T-helper 1 cell treated with Interleukin-12 subunit alpha and Interleukin-12 subunit beta and Interleukin-4 antibody, amounts not matched to agents 30 μg/mL and 1 μg/mL, for 36 hours (primary cell): Measurements from ENCODE around the gene CD180.
A peak's percentile ranks its signal among the peaks of the same experiment; 100 is the strongest.

Experiments used
- H3K27ac Mint-ChIP-seq: one replicate; pipeline ENCODE4 v1.8.0; 2021; ENCODE audit warnings: mild to moderate bottlenecking, mixed read lengths
- H3K27me3 Mint-ChIP-seq: one replicate; pipeline ENCODE4 v1.8.0; 2021; ENCODE audit warnings: low read depth, mixed read lengths
- H3K36me3 Mint-ChIP-seq: one replicate; pipeline ENCODE4 v1.8.0; 2021; ENCODE audit warnings: low read depth, mixed read lengths
- H3K4me1 Mint-ChIP-seq: one replicate; pipeline ENCODE4 v1.8.0; 2021; ENCODE audit warnings: low read depth, mixed read lengths
- H3K4me3 Mint-ChIP-seq: one replicate; pipeline ENCODE4 v1.8.0; 2021; ENCODE audit warnings: mild to moderate bottlenecking, moderate library complexity, mixed read lengths
- H3K9me3 Mint-ChIP-seq: one replicate; pipeline ENCODE4 v1.8.0; 2021; ENCODE audit warnings: mixed read lengths

Gene CD180

GRCh38 chr5:67203701-67204074, 7.1 kb upstream of the CD180 start:
- Mint-ChIP-seq H3K9me3 (peaks cover 24% of the 10 kb centered on the region), H3K4me3 (peak overlapping the region; percentile 70)

GRCh38 chr5:67202828-67203227, 6.2 kb upstream of the CD180 start:
- Mint-ChIP-seq H3K4me3 (no peak overlapping the region), H3K9me3 (peaks cover 32% of the 10 kb centered on the region), H3K4me1 (peaks cover 85% of the 10 kb centered on the region), H3K27ac (peak overlapping the region; percentile 84), H3K27me3 (no peaks in the 10 kb centered on the region), H3K36me3 (peaks cover 24% of the 10 kb centered on the region)

More at GRCh38 chr5:67203701-67204074, 7.1 kb upstream of the CD180 start:
- H3K27ac Mint-ChIP-seq, result peak overlapping the region; percentile 97
- H3K36me3 Mint-ChIP-seq, result peaks cover 20% of the 10 kb centered on the region
- no peaks in the 10 kb centered on the region for H3K27me3 Mint-ChIP-seq
- peaks cover 83% of the 10 kb centered on the region for H3K4me1 Mint-ChIP-seq

GRCh38 chr5:67201897-67202549, 5.4 kb upstream of the CD180 start:
- Mint-ChIP-seq H3K27me3 (no peaks in the 10 kb centered on the region), H3K36me3 (peaks cover 24% of the 10 kb centered on the region), H3K27ac (no peak overlapping the region), H3K4me3 (no peak overlapping the region), H3K9me3 (peaks cover 32% of the 10 kb centered on the region), H3K4me1 (peaks cover 85% of the 10 kb centered on the region)

GRCh38 chr5:67200809-67201562, 4.4 kb upstream of the CD180 start:
- H3K36me3 Mint-ChIP-seq, result peaks cover 24% of the 10 kb centered on the region
- H3K27me3 Mint-ChIP-seq, result no peaks in the 10 kb centered on the region
- H3K4me1 Mint-ChIP-seq, result peaks cover 78% of the 10 kb centered on the region
- H3K9me3 Mint-ChIP-seq, result peaks cover 32% of the 10 kb centered on the region
- H3K4me3 Mint-ChIP-seq, result peak overlapping the region; percentile 14
- H3K27ac Mint-ChIP-seq, result peak overlapping the region; percentile 81

- Mint-ChIP-seq H3K36me3 (peaks cover 27% of the 10 kb centered on the region), H3K27me3 (no peaks in the 10 kb centered on the region), H3K4me3 (peak overlapping the region; percentile 46), H3K4me1 (peaks cover 72% of the 10 kb centered on the region), H3K27ac (peak overlapping the region; percentile 31), H3K9me3 (peaks cover 32% of the 10 kb centered on the region)
These were observed 3.3 kb upstream of the CD180 start for GRCh38 chr5:67199859-67200258.

- peaks cover 70% of the 10 kb centered on the region for H3K4me1 Mint-ChIP-seq
- peak overlapping the region; percentile 46 for H3K27ac Mint-ChIP-seq
- H3K27me3 Mint-ChIP-seq, result no peaks in the 10 kb centered on the region
- no peak overlapping the region for H3K4me3 Mint-ChIP-seq
- H3K36me3 Mint-ChIP-seq, result peaks cover 29% of the 10 kb centered on the region
- peaks cover 39% of the 10 kb centered on the region for H3K9me3 Mint-ChIP-seq
These were observed 2.3 kb upstream of the CD180 start for GRCh38 chr5:67198917-67199316.

- Mint-ChIP-seq H3K27ac (no peak overlapping the region), H3K36me3 (peaks cover 30% of the 10 kb centered on the region), H3K9me3 (peaks cover 44% of the 10 kb centered on the region), H3K27me3 (no peaks in the 10 kb centered on the region), H3K4me1 (peaks cover 63% of the 10 kb centered on the region), H3K4me3 (no peak overlapping the region)
These were observed 937 bp upstream of the CD180 start for GRCh38 chr5:67197536-67197935.

- H3K4me1 Mint-ChIP-seq, result peaks cover 55% of the 10 kb centered on the region
- peaks cover 36% of the 10 kb centered on the region for H3K36me3 Mint-ChIP-seq
- H3K27me3 Mint-ChIP-seq, result no peaks in the 10 kb centered on the region
- H3K9me3 Mint-ChIP-seq, result peaks cover 39% of the 10 kb centered on the region
- H3K4me3 Mint-ChIP-seq, result peak overlapping the region; percentile 66
- H3K27ac Mint-ChIP-seq, result peak overlapping the region; percentile 57
These were observed 958 bp downstream of the CD180 start for GRCh38 chr5:67195406-67196275.

- H3K4me1 Mint-ChIP-seq, result peaks cover 55% of the 10 kb centered on the region
- H3K27me3 Mint-ChIP-seq, result no peaks in the 10 kb centered on the region
- peaks cover 30% of the 10 kb centered on the region for H3K9me3 Mint-ChIP-seq
- peaks cover 37% of the 10 kb centered on the region for H3K36me3 Mint-ChIP-seq
- H3K4me3 Mint-ChIP-seq, result no peak overlapping the region
- H3K27ac Mint-ChIP-seq, result no peak overlapping the region
These were observed 2.4 kb downstream of the CD180 start for GRCh38 chr5:67194166-67194565.

- Mint-ChIP-seq H3K9me3 (peaks cover 22% of the 10 kb centered on the region), H3K27ac (no peak overlapping the region), H3K27me3 (no peaks in the 10 kb centered on the region), H3K36me3 (peaks cover 33% of the 10 kb centered on the region), H3K4me1 (peaks cover 55% of the 10 kb centered on the region), H3K4me3 (no peak overlapping the region)
These were observed 3.2 kb downstream of the CD180 start for GRCh38 chr5:67193439-67193807.

- Mint-ChIP-seq H3K4me1 (peaks cover 54% of the 10 kb centered on the region), H3K4me3 (no peak overlapping the region), H3K9me3 (peaks cover 17% of the 10 kb centered on the region), H3K27ac (no peak overlapping the region), H3K27me3 (no peaks in the 10 kb centered on the region), H3K36me3 (peaks cover 32% of the 10 kb centered on the region)
These were observed 3.7 kb downstream of the CD180 start for GRCh38 chr5:67192719-67193438.

GRCh38 chr5:67190861-67191260, 5.7 kb downstream of the CD180 start:
- H3K4me1 Mint-ChIP-seq, result peaks cover 60% of the 10 kb centered on the region
- H3K27ac Mint-ChIP-seq, result no peak overlapping the region
- H3K4me3 Mint-ChIP-seq, result no peak overlapping the region
- peaks cover 32% of the 10 kb centered on the region for H3K36me3 Mint-ChIP-seq
- H3K27me3 Mint-ChIP-seq, result no peaks in the 10 kb centered on the region
- H3K9me3 Mint-ChIP-seq, result peaks cover 17% of the 10 kb centered on the region

- Mint-ChIP-seq H3K27ac (no peak overlapping the region), H3K9me3 (peaks cover 17% of the 10 kb centered on the region), H3K4me1 (peaks cover 55% of the 10 kb centered on the region), H3K4me3 (no peak overlapping the region), H3K36me3 (peaks cover 28% of the 10 kb centered on the region), H3K27me3 (no peaks in the 10 kb centered on the region)
These were observed 6.2 kb downstream of the CD180 start for GRCh38 chr5:67190410-67190809.

GRCh38 chr5:67189931-67190330, 6.7 kb downstream of the CD180 start:
- H3K9me3 Mint-ChIP-seq, result peaks cover 17% of the 10 kb centered on the region
- no peaks in the 10 kb centered on the region for H3K27me3 Mint-ChIP-seq
- H3K36me3 Mint-ChIP-seq, result peaks cover 30% of the 10 kb centered on the region
- H3K4me3 Mint-ChIP-seq, result no peak overlapping the region
- H3K4me1 Mint-ChIP-seq, result peaks cover 57% of the 10 kb centered on the region
- no peak overlapping the region for H3K27ac Mint-ChIP-seq
